ENCODE results near the gene GLIS1. TPM values are rescaled to one million over a fixed set of nuclear protein-coding genes. Genes with fewer than 3 reads are reported as not detected.
"Not testable (repeated sequence)": the region's sequence is repeated elsewhere in the genome, so short reads cannot be mapped to it uniquely, and the experiment has no call there.

The GLIS1 gene
- total and polyA plus RNA-seq, 4 donors = 0.50 to 3.8 (median 1.4) TPM

GRCh38 chr1:53559391-53559815 lies 179.6 kb downstream of the GLIS1 start:
- DNase-seq (ENCODE audit: low read depth in 4 of 6, low spot score in 6 of 6) = no peak
- peaks cover 9% of the 10 kb centered on the region for H3K36me3 ChIP-seq (ENCODE audit: control insufficient read depth, insufficient read depth, low read length)
- H3K4me3 ChIP-seq (ENCODE audit: low read depth, low read length) = no peak overlapping the region
- no peaks in the 10 kb centered on the region for H3K9me3 ChIP-seq (ENCODE audit: control insufficient read depth, insufficient read depth, low read length)
- no peak overlapping the region for H3K27ac ChIP-seq (ENCODE audit: low read depth, low read length)
- H3K4me1 ChIP-seq (ENCODE audit: control insufficient read depth, insufficient read depth, low read length) = peaks cover 15% of the 10 kb centered on the region
- no peaks in the 10 kb centered on the region for H3K27me3 ChIP-seq (ENCODE audit: control insufficient read depth, insufficient read depth, low read length)
- 50% methylated on average over 13 of the region's 13 CpGs for WGBS (ENCODE audit: insufficient coverage)

DNA sequence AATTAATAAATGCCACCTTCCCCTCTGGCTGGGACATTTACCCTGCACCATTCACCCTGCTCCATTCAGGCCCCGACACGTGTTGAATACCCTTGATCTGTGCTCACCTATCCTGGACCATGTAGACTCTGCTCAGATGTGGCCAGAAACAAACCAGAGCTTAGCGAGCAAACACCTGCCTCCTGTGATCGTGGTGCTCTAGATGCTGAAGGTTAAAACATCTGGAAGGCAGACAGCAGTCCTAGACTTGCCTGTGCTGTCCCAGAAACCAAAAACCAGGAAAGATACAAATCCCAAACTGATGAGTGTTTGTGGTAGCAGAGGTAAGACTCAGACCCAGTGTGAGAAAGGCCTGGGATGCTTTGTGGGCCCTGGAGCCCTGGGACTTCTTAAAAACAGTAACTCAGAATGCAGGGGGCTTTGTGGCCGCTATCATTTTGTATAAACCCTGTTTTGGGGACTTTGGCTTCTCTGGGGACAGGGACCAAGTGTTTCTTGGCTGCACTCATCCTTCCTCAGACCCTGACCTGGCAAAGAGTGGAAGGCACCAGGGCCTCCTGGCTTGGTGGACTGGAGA lies 180.1 kb downstream of the GLIS1 start:
- Histone ChIP-seq H3K36me3 (ENCODE audit: control insufficient read depth, insufficient read depth, low read length) (peaks cover 9% of the 10 kb centered on the region), H3K9me3 (ENCODE audit: control insufficient read depth, insufficient read depth, low read length) (no peaks in the 10 kb centered on the region), H3K4me1 (ENCODE audit: control insufficient read depth, insufficient read depth, low read length) (peaks cover 15% of the 10 kb centered on the region), H3K4me3 (ENCODE audit: low read depth, low read length) (no peak overlapping the region), H3K27ac (ENCODE audit: low read depth, low read length) (no peak overlapping the region), H3K27me3 (ENCODE audit: control insufficient read depth, insufficient read depth, low read length) (no peaks in the 10 kb centered on the region)
- DNase-seq (ENCODE audit: low read depth in 4 of 6, low spot score in 6 of 6) = no peak
- 76% methylated on average over 5 of the region's 5 CpGs for WGBS (ENCODE audit: insufficient coverage)

- Histone ChIP-seq H3K4me1 (ENCODE audit: control insufficient read depth, insufficient read depth, low read length) (peaks cover 15% of the 10 kb centered on the region), H3K36me3 (ENCODE audit: control insufficient read depth, insufficient read depth, low read length) (peaks cover 9% of the 10 kb centered on the region), H3K27me3 (ENCODE audit: control insufficient read depth, insufficient read depth, low read length) (no peaks in the 10 kb centered on the region), H3K4me3 (ENCODE audit: low read depth, low read length) (no peak overlapping the region), H3K27ac (ENCODE audit: low read depth, low read length) (no peak overlapping the region), H3K9me3 (ENCODE audit: control insufficient read depth, insufficient read depth, low read length) (no peaks in the 10 kb centered on the region)
- no peak for DNase-seq (ENCODE audit: low read depth in 4 of 6, low spot score in 6 of 6)
- 75% methylated on average over 12 of the region's 12 CpGs for WGBS (ENCODE audit: insufficient coverage)
Observed at GRCh38 chr1:53557830-53558738, 180.9 kb downstream of the GLIS1 start.

DNA sequence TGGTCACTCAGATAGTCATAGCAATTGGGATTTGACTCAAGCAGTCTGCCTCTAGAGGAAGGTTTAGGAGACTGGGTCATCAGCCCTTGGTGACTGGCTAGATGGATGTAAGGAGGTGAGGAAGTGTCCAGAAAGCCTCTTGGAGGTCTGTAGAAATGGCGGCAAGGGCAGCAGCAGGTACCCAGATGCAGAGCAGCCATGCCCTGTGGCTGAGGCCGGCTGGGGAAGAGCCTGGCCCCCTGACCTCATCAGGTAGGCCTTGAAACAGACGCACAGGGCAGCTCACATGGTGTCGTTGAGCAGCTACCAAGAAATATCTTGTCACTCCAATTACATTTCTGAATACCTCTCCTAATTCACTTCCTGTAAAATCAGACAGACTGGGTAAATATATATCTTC lies 181.6 kb downstream of the GLIS1 start:
- H3K9me3 ChIP-seq (ENCODE audit: control insufficient read depth, insufficient read depth, low read length) = no peaks in the 10 kb centered on the region
- WGBS (ENCODE audit: insufficient coverage) = 68% methylated on average over 2 of the region's 4 CpGs
- H3K27ac ChIP-seq (ENCODE audit: low read depth, low read length) = no peak overlapping the region
- no peak overlapping the region for H3K4me3 ChIP-seq (ENCODE audit: low read depth, low read length)
- H3K27me3 ChIP-seq (ENCODE audit: control insufficient read depth, insufficient read depth, low read length) = no peaks in the 10 kb centered on the region
- no peak for DNase-seq (ENCODE audit: low read depth in 4 of 6, low spot score in 6 of 6)
- peaks cover 14% of the 10 kb centered on the region for H3K4me1 ChIP-seq (ENCODE audit: control insufficient read depth, insufficient read depth, low read length)
- peaks cover 9% of the 10 kb centered on the region for H3K36me3 ChIP-seq (ENCODE audit: control insufficient read depth, insufficient read depth, low read length)

GRCh38 chr1:53556657-53557227 lies 182.2 kb downstream of the GLIS1 start:
- no peak for DNase-seq (ENCODE audit: low read depth in 4 of 6, low spot score in 6 of 6)
- Histone ChIP-seq H3K9me3 (ENCODE audit: control insufficient read depth, insufficient read depth, low read length) (no peaks in the 10 kb centered on the region), H3K27me3 (ENCODE audit: control insufficient read depth, insufficient read depth, low read length) (no peaks in the 10 kb centered on the region), H3K4me3 (ENCODE audit: low read depth, low read length) (no peak overlapping the region), H3K36me3 (ENCODE audit: control insufficient read depth, insufficient read depth, low read length) (peaks cover 9% of the 10 kb centered on the region), H3K4me1 (ENCODE audit: control insufficient read depth, insufficient read depth, low read length) (peaks cover 8% of the 10 kb centered on the region), H3K27ac (ENCODE audit: low read depth, low read length) (no peak overlapping the region)
- WGBS (ENCODE audit: insufficient coverage) = 83% methylated on average over 2 of the region's 3 CpGs

DNA sequence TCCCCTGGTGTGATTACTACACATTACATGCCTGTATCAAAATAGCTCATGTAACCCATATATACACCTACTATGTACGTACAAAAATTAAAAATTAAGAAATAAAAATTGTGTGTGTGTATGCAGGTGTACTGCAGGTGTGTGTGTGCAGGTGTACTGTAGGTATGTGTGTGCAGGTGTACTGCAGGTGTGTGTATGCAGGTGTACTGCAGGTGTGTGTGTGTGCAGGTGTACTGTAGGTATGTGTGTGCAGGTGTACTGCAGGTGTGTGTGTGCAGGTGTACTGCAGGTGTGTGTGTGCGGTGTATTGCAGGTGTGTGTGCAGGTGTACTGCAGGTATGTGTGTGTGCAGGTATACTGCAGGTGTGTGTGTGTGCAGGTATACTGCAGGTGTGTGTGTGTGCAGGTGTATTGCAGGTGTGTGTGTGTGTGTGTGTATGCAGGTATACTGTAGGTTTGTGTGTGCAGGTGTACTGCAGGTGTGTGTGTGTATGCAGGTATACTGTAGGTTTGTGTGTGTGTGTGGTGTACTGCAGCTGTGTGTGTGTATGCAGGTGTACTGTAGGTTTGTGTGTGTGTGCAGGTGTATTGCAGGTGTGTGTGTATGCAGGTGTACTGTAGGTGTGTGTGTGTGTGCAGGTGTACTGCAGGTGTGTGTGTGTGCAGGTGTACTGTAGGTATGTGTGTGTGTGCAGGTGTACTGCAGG lies 183.2 kb downstream of the GLIS1 start:
- not testable (repeated sequence) for H3K9me3 ChIP-seq (ENCODE audit: control insufficient read depth, insufficient read depth, low read length); H3K4me3 ChIP-seq (ENCODE audit: low read depth, low read length); H3K4me1 ChIP-seq (ENCODE audit: control insufficient read depth, insufficient read depth, low read length); H3K27me3 ChIP-seq (ENCODE audit: control insufficient read depth, insufficient read depth, low read length); H3K27ac ChIP-seq (ENCODE audit: low read depth, low read length); H3K36me3 ChIP-seq (ENCODE audit: control insufficient read depth, insufficient read depth, low read length); DNase-seq (ENCODE audit: low read depth in 4 of 6, low spot score in 6 of 6)
- 100% methylated on average over 1 of the region's 2 CpGs for WGBS (ENCODE audit: insufficient coverage)

DNA sequence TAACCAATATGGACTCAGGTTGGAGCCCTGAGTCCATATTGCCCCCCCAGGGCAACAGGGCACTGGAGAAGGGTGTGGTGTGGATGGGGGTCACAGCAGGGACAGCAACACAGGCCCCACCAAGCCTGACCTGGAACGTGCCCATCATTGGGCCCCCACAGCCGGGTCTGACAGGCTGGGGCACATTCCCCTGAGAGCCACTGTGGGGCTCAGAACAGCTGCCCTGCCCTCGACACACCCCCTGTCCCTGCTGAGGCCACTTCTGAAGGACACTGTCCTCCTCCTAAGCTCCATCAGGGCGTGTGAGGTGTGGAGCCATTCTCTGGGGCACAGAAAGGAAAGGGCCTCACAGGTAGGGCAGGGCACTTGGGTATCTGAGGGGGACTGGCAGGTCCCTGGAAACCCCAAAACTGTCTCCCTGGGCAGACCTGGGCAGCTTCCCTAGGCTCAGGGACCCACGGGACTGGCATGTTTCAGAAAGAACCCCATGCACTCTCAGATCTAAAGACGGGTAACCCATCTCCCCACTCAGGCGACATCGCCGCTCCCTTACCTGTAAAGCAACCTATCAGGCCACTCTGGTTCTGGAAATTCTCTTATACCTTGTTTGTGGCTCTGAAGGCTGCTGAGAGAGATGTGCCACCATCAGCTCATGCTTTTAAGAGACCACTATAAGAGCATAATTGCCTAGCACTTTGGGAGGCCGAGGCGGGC lies 184.2 kb downstream of the GLIS1 start:
- Histone ChIP-seq H3K27ac (ENCODE audit: low read depth, low read length) (no peak overlapping the region), H3K36me3 (ENCODE audit: control insufficient read depth, insufficient read depth, low read length) (peaks cover 9% of the 10 kb centered on the region), H3K4me1 (ENCODE audit: control insufficient read depth, insufficient read depth, low read length) (peaks cover 4% of the 10 kb centered on the region), H3K4me3 (ENCODE audit: low read depth, low read length) (no peak overlapping the region), H3K9me3 (ENCODE audit: control insufficient read depth, insufficient read depth, low read length) (no peaks in the 10 kb centered on the region), H3K27me3 (ENCODE audit: control insufficient read depth, insufficient read depth, low read length) (no peaks in the 10 kb centered on the region)
- 91% methylated on average over 8 of the region's 11 CpGs for WGBS (ENCODE audit: insufficient coverage)
- DNase-seq (ENCODE audit: low read depth in 4 of 6, low spot score in 6 of 6) = no peak

GRCh38 chr1:53553734-53554509 lies 185.0 kb downstream of the GLIS1 start:
- H3K27me3 ChIP-seq (ENCODE audit: control insufficient read depth, insufficient read depth, low read length) = no peaks in the 10 kb centered on the region
- no peak for DNase-seq (ENCODE audit: low read depth in 4 of 6, low spot score in 6 of 6)
- WGBS (ENCODE audit: insufficient coverage) = 91% methylated on average over 5 of the region's 8 CpGs
- H3K4me3 ChIP-seq (ENCODE audit: low read depth, low read length) = no peak overlapping the region
- peaks cover 9% of the 10 kb centered on the region for H3K36me3 ChIP-seq (ENCODE audit: control insufficient read depth, insufficient read depth, low read length)
- no peaks in the 10 kb centered on the region for H3K9me3 ChIP-seq (ENCODE audit: control insufficient read depth, insufficient read depth, low read length)
- H3K4me1 ChIP-seq (ENCODE audit: control insufficient read depth, insufficient read depth, low read length) = peaks cover 4% of the 10 kb centered on the region
- no peak overlapping the region for H3K27ac ChIP-seq (ENCODE audit: low read depth, low read length)
